Breast epithelium (tissue), 4 donors: ENCODE results near the gene KRT7. TPM values are rescaled to one million over a fixed set of nuclear protein-coding genes. Genes with fewer than 3 reads are reported as not detected.

Experiments used
- DNase-seq, 2 donors: peaks; one replicate each; pipeline ENCODE4 v3.0.0-alpha.2; 2019; ENCODE audit warnings: low spot score in 2 of 2
- H3K27ac ChIP-seq, 2 donors: fragments of 200-600 bp; sonication (generic) in 1 of 2; one replicate each; pipeline ENCODE4 v1.5.1; 2016 to 2019; ENCODE audit warnings: mild to moderate bottlenecking in 1 of 2
- H3K27me3 ChIP-seq, 2 donors: fragments of 200-600 bp; sonication (generic) in 1 of 2; one replicate each; pipeline versions ENCODE4 v1.5.1 to v1.6.0; 2017 to 2019; ENCODE audit warnings: control low read depth in 1 of 2, mild to moderate bottlenecking in 1 of 2
- H3K36me3 ChIP-seq: fragments of 200-600 bp; one replicate; pipeline ENCODE4 v1.5.1; 2019
- H3K4me1 ChIP-seq, 2 donors: fragments of 200-600 bp; sonication (generic); one replicate each; pipeline ENCODE4 v1.5.1; 2016 to 2019; ENCODE audit warnings: control low read depth in 1 of 2
- H3K4me3 ChIP-seq, 3 donors: fragments of 200-600 bp; sonication (generic); 1 replicate in 2 of 3; 2 replicates in 1 of 3; pipeline ENCODE4 v1.5.1; 2016 to 2019; ENCODE audit warnings: mild to moderate bottlenecking in 3 of 3, moderate library complexity in 2 of 3
- H3K9me3 ChIP-seq, 2 donors: fragments of 200-600 bp; sonication (generic) in 1 of 2; one replicate each; pipeline ENCODE4 v1.5.1; 2016 to 2019; ENCODE audit warnings: control low read depth in 1 of 2
- CTCF ChIP-seq, 3 donors: fragments of 450-650 bp; IDR thresholded peaks; one replicate each; pipeline ENCODE4 v1.5.1; 2016 to 2017; ENCODE audit warnings: antibody characterized with exemption in 3 of 3, mild to moderate bottlenecking in 3 of 3, moderate library complexity in 3 of 3
- POLR2A ChIP-seq: fragments of 450-650 bp; IDR thresholded peaks from one replicate; pipeline ENCODE4 v1.6.1; 2016; ENCODE audit warnings: antibody characterized with exemption, mild to moderate bottlenecking, moderate library complexity
- POLR2AphosphoS5 ChIP-seq, 3 donors: sonication (generic); formaldehyde crosslinking; IDR thresholded peaks; one replicate each; pipeline ENCODE4 v1.6.1; 2017; ENCODE audit warnings: antibody characterized with exemption in 3 of 3
- intact Hi-C: fragments of 100-400 bp; cut with DNase I; formaldehyde crosslinking; loops from one replicate; pipeline ENCODE4 v1.15.1; 2023; ENCODE audit warnings: low total_unique reads
- total RNA-seq, 3 donors: library from RNA; depleted of rRNA; stranded (reverse); fragments of >200 nt; gene quantifications; one replicate each; pipeline ENCODE4 v1.1.0, GENCODE V29; 2016

KRT7 gene
- total RNA-seq, 3 donors from 2014 or later: 4.2 to 1,051 (median 358) TPM

GRCh38 chr12:52210186-52210924 is 22.7 kb upstream of the KRT7 start:
- peak overlapping the region in 1 of 2 donors; percentile 18 for H3K27ac ChIP-seq
- no peak overlapping the region for H3K4me3 ChIP-seq
- DNase-seq: peak; percentile 46 to 68
- no peaks in the 10 kb centered on the region for H3K9me3 ChIP-seq
- TF ChIP-seq CTCF (IDR thresholded peaks at IDR 0.05) (no peak), POLR2AphosphoS5 (IDR thresholded peaks at IDR 0.05) (peak in 2 of 3 donors; percentile 14 to 35), POLR2A (no peak)
- H3K36me3 ChIP-seq: no peaks in the 10 kb centered on the region
- peaks cover 0 to 11% of the 10 kb centered on the region in 2 donors for H3K4me1 ChIP-seq
- intact Hi-C loops: loop anchor here (1.0 to 10.0 kb wide), 2 partner anchors 13 to 66 kb away; no protein-coding TSS in a partner anchor
- no peaks in the 10 kb centered on the region for H3K27me3 ChIP-seq

- Histone ChIP-seq H3K36me3 (no peaks in the 10 kb centered on the region), H3K27ac (peak overlapping the region in 1 of 2 donors; percentile 18), H3K27me3 (no peaks in the 10 kb centered on the region), H3K4me3 (no peak overlapping the region), H3K9me3 (no peaks in the 10 kb centered on the region), H3K4me1 (peaks cover 2 to 18% of the 10 kb centered on the region in 2 donors)
- intact Hi-C loops: loop anchor here (1.0 to 10.0 kb wide), 2 partner anchors 12 to 66 kb away; no protein-coding TSS in a partner anchor
- TF ChIP-seq POLR2A (no peak), POLR2AphosphoS5 (IDR thresholded peaks at IDR 0.05) (no peak), CTCF (IDR thresholded peaks at IDR 0.05) (no peak)
- DNase-seq: peak in 1 of 2 donors; percentile 33
Observed at GRCh38 chr12:52210925-52211650, 22.0 kb upstream of the KRT7 start.

GRCh38 chr12:52211716-52212585 is 21.1 kb upstream of the KRT7 start:
- DNase-seq: peak in 1 of 2 donors; percentile 43
- H3K4me1 ChIP-seq: peaks cover 7 to 25% of the 10 kb centered on the region in 2 donors

More at GRCh38 chr12:52211716-52212585, 21.1 kb upstream of the KRT7 start:
- Histone ChIP-seq H3K27ac (no peak overlapping the region), H3K9me3 (no peaks in the 10 kb centered on the region), H3K36me3 (no peaks in the 10 kb centered on the region), H3K27me3 (no peaks in the 10 kb centered on the region), H3K4me3 (no peak overlapping the region)
- TF ChIP-seq POLR2A (no peak), POLR2AphosphoS5 (IDR thresholded peaks at IDR 0.05) (no peak), CTCF (IDR thresholded peaks at IDR 0.05) (no peak)
- intact Hi-C loops: loop anchor here (10.0 kb wide), 1 partner anchor 67 kb away; no protein-coding TSS in a partner anchor
